Transverse colon (tissue), 3 donors: ENCODE results near the gene TPST2.

ENCODE experiments used
- CTCF ChIP-seq, 5 experiments: fragments of 200-600 bp in 3 of 5; fragments of 450-650 bp in 2 of 5; sonication (generic) in 3 of 5; IDR thresholded peaks; 1 replicate in 2 of 5; 2 replicates in 3 of 5; pipeline ENCODE4 v1.5.1; 2016 to 2017; ENCODE audit warnings: antibody characterized with exemption in 5 of 5, inconsistent platforms in 3 of 5, mild to moderate bottlenecking in 2 of 5, moderate library complexity in 1 of 5
- EP300 ChIP-seq: sonication (generic); formaldehyde crosslinking; IDR thresholded peaks from one replicate; pipeline ENCODE4 v1.6.1; 2017; ENCODE audit warnings: antibody characterized with exemption, low read depth
- POLR2A ChIP-seq: fragments of 450-650 bp; IDR thresholded peaks from one replicate; pipeline ENCODE4 v1.6.1; 2016; ENCODE audit warnings: antibody characterized with exemption, mild to moderate bottlenecking, moderate library complexity

GRCh38 chr22:26545827-26546226, 44.1 kb downstream of the TPST2 start:
- TF ChIP-seq EP300 (no peak), CTCF (IDR thresholded peaks at IDR 0.05) (no peak), POLR2A (no peak)
